Measurements from ENCODE around the gene TMEM163.

TMEM163 gene

GRCh38 chr2:134454426-134454825, 264.4 kb downstream of the TMEM163 start:
- H3K36me3 Mint-ChIP-seq (ENCODE audit: low read depth): peaks cover 2% of the 10 kb centered on the region

DNA sequence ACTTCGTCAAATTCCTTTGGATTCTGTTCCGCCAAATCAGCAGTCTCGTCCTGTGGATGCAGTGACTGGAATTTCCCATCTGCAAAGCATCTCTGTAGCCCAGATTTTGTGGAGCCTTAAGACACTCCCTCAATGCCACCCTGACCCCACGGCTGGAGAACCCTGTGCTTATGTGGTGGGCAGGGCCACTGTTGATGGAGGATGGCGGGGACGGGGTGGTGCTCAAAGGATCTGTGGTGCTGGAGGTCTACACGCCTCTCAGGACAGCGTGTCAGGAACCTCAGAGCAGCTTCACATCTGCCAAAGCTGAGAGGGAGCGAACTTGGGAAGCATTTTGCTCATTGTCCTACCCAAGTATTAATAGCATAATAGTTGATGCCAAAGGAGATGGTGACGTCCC, 264.8 kb downstream of the TMEM163 start:
- Mint-ChIP-seq H3K36me3 (ENCODE audit: low read depth) (peaks cover 6% of the 10 kb centered on the region), H3K4me3 (no peak overlapping the region), H3K9me3 (no peaks in the 10 kb centered on the region), H3K27ac (no peak overlapping the region), H3K27me3 (ENCODE audit: low read depth, poor library complexity) (peaks cover 4% of the 10 kb centered on the region), H3K4me1 (peaks cover 37% of the 10 kb centered on the region)
- TF ChIP-seq, protein P1, sequence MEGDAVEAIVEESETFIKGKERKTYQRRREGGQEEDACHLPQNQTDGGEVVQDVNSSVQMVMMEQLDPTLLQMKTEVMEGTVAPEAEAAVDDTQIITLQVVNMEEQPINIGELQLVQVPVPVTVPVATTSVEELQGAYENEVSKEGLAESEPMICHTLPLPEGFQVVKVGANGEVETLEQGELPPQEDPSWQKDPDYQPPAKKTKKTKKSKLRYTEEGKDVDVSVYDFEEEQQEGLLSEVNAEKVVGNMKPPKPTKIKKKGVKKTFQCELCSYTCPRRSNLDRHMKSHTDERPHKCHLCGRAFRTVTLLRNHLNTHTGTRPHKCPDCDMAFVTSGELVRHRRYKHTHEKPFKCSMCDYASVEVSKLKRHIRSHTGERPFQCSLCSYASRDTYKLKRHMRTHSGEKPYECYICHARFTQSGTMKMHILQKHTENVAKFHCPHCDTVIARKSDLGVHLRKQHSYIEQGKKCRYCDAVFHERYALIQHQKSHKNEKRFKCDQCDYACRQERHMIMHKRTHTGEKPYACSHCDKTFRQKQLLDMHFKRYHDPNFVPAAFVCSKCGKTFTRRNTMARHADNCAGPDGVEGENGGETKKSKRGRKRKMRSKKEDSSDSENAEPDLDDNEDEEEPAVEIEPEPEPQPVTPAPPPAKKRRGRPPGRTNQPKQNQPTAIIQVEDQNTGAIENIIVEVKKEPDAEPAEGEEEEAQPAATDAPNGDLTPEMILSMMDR (IDR thresholded peaks at IDR 0.05): no peak
- no peak for DNase-seq

More at GRCh38 chr2:134454426-134454825, 264.4 kb downstream of the TMEM163 start:
- Mint-ChIP-seq H3K27ac (peak overlapping the region; percentile 12), H3K4me3 (no peak overlapping the region), H3K4me1 (peaks cover 37% of the 10 kb centered on the region), H3K9me3 (no peaks in the 10 kb centered on the region), H3K27me3 (ENCODE audit: low read depth, poor library complexity) (peaks cover 4% of the 10 kb centered on the region)
- TF ChIP-seq, protein P1 (IDR thresholded peaks at IDR 0.05): no peak
- DNase-seq: no peak

DNA sequence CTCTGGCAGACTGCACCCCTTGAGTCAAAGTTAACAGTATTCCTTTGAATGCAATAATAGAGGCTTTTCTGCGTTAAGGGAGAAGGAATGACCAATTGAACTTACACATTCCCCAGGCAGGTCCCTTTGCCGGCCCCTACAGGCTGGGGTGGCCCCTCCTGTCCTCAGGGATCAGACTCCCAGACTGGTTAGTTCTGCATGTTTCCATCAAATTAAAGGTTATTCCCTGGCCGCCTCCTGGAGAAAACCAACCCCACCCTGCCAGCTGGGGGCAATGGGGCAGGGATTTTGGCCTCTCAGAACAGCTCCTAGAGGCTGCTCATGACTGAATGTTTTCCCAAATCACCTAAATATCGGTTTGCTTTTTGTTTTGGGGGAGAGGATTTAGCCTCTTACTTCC, 265.3 kb downstream of the TMEM163 start:
- no peak overlapping the region for H3K27ac Mint-ChIP-seq
- peaks cover 11% of the 10 kb centered on the region for H3K36me3 Mint-ChIP-seq (ENCODE audit: low read depth)
- H3K9me3 Mint-ChIP-seq: no peaks in the 10 kb centered on the region
- H3K4me3 Mint-ChIP-seq: no peak overlapping the region
- H3K27me3 Mint-ChIP-seq (ENCODE audit: low read depth, poor library complexity): peaks cover 4% of the 10 kb centered on the region
- TF ChIP-seq, protein P1 (IDR thresholded peaks at IDR 0.05): no peak
- no peak for DNase-seq
- H3K4me1 Mint-ChIP-seq: peaks cover 37% of the 10 kb centered on the region

DNA sequence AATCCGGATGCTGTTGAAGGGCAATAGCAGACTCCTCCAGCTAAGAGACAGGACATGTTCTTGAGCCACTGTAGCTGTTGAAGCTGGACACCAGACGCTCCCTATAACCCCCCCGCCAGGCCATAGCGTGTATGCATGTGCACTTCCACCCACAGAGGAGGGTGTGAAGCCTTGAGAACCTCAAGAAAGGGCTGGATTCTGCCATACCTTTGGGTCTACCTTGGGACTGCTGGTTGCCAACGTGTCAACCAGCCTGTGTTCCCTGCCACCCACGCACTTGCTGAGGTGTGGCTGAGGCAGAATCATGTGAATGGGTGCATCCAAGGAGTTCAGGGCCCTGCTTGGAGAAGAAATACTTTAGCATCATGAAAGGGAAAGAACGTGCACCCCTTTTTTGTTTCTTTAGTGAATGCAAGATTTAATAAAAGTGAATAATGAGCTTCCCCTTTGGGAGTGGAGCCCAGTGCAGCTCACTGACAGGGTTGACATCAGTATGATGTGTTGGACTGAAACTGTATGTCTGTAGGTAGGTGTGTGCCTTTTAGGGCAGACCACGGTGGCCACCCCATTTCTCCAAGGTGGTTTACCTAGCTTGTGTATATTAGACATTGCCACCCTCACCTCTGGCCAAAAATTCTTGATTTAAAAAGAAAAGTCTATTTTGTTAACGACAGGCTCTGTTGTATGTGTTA, 266.6 kb downstream of the TMEM163 start:
- no peaks in the 10 kb centered on the region for H3K9me3 Mint-ChIP-seq
- peaks cover 17% of the 10 kb centered on the region for H3K36me3 Mint-ChIP-seq (ENCODE audit: low read depth)
- H3K4me1 Mint-ChIP-seq: peaks cover 42% of the 10 kb centered on the region
- no peak overlapping the region for H3K27ac Mint-ChIP-seq
- TF ChIP-seq, protein P1 (IDR thresholded peaks at IDR 0.05): no peak
- peaks cover 4% of the 10 kb centered on the region for H3K27me3 Mint-ChIP-seq (ENCODE audit: low read depth, poor library complexity)
- no peak for DNase-seq
- H3K4me3 Mint-ChIP-seq: no peak overlapping the region

- TF ChIP-seq, protein P1 (IDR thresholded peaks at IDR 0.05): no peak
These were observed 267.5 kb downstream of the TMEM163 start for GRCh38 chr2:134451347-134451630.

More at GRCh38 chr2:134451347-134451630, 267.5 kb downstream of the TMEM163 start:
- Mint-ChIP-seq H3K4me1 (peaks cover 48% of the 10 kb centered on the region), H3K27ac (no peak overlapping the region), H3K27me3 (ENCODE audit: low read depth, poor library complexity) (peaks cover 4% of the 10 kb centered on the region), H3K9me3 (no peaks in the 10 kb centered on the region), H3K4me3 (no peak overlapping the region), H3K36me3 (ENCODE audit: low read depth) (peaks cover 21% of the 10 kb centered on the region)
- DNase-seq: no peak

Measured in nephron progenitor cell (in vitro differentiated cells).